ENCODE results near the gene TXNRD2. TPM values are rescaled to one million over a fixed set of nuclear protein-coding genes. Genes with fewer than 3 reads are reported as not detected.

The TXNRD2 gene
- total and polyA plus RNA-seq, 10 of the 15 experiments (the other 5 are each of a cell fraction or from before 2014, with no cell fraction given) = 1.6 to 26.0 (median 13.9) TPM

DNA sequence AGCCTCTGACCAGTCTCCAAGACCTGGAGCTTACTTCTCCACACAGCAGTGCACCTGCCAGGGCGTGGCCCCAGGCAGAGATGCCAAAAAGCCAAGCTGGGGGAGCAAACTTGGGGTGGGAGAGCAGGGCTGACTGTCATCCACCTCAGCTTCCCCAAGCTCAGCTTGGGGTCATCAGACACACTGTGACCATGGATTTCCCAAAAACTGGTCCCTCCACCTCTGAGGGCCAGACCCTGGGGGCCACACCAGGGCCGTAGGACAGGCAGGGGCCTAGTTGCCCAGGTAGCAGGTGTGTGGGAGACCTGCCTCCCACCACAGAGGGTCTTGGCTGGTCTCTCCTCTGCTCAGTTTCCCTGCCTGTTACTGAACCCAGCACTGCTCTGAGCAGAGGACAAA, 44.4 kb upstream of the TXNRD2 start:
- SMC1A ChIA-PET (ENCODE audit: uncharacterized antibody, unreplicated experiment) = no interaction called here
- RAD21 ChIA-PET (ENCODE audit: unreplicated experiment) = interaction anchor here (1.4 kb wide), 1 partner anchor 27 kb away, joined by 3 read pairs; no protein-coding TSS in a partner anchor
- no peak for TF ChIP-seq TARDBP (IDR thresholded peaks at IDR 0.05; ENCODE audit: borderline replicate concordance)
- no peak for TF ChIP-seq MEF2A (IDR thresholded peaks at IDR 0.05; ENCODE audit: insufficient read depth, low read depth, low read length)
- no peak for TF ChIP-seq BACH1 (IDR thresholded peaks at IDR 0.05; ENCODE audit: borderline replicate concordance)
- TF ChIP-seq ASH2L (IDR thresholded peaks at IDR 0.05; ENCODE audit: borderline replicate concordance, low read depth) = no peak
- TF ChIP-seq NFYB (IDR thresholded peaks at IDR 0.05; ENCODE audit: insufficient read depth, low read depth, low read length) = no peak
- TF ChIP-seq SUZ12 (IDR thresholded peaks at IDR 0.05; ENCODE audit: unreplicated experiment) = no peak
- TF ChIP-seq STAT1 (conservative IDR thresholded peaks at IDR 0.05) = no peak
- TF ChIP-seq GATAD2B (conservative IDR thresholded peaks at IDR 0.05; ENCODE audit: low read depth) = no peak
- no peak for TF ChIP-seq RBBP5 (conservative IDR thresholded peaks at IDR 0.05)
- no peak for TF ChIP-seq SMAD1 (IDR thresholded peaks at IDR 0.05; ENCODE audit: low read depth, partially characterized antibody)
- no peak for TF ChIP-seq MXI1 (IDR thresholded peaks at IDR 0.05; ENCODE audit: low read depth, low read length)
- no peak for TF ChIP-seq WRNIP1 (IDR thresholded peaks at IDR 0.05; ENCODE audit: borderline replicate concordance, low read depth, low read length)
- no peak for TF ChIP-seq STAT3 (IDR thresholded peaks at IDR 0.05; ENCODE audit: low read depth, low read length)
- TF ChIP-seq SIX5 (IDR thresholded peaks at IDR 0.05; ENCODE audit: low read depth, low read length, severe bottlenecking) = no peak
- TF ChIP-seq SMAD5 (IDR thresholded peaks at IDR 0.05; ENCODE audit: low read depth) = no peak
- no peak for TF ChIP-seq FOS (IDR thresholded peaks at IDR 0.05; ENCODE audit: borderline replicate concordance, extremely low read depth, insufficient read length)
- in situ Hi-C loops (cut with MboI) (no loop called here), intact Hi-C loops (cut with micrococcal nuclease; ENCODE audit: unreplicated experiment) (no loop called here)
- Histone ChIP-seq H3K9ac (ENCODE audit: control insufficient read depth, insufficient read depth, low read length) (no peak overlapping the region), H3K4me2 (ENCODE audit: control insufficient read depth, insufficient read depth) (no peak overlapping the region), H3K4me1 (ENCODE audit: control insufficient read depth, insufficient read depth, low read length) (no peaks in the 10 kb centered on the region), H3K27ac (ENCODE audit: control insufficient read depth, insufficient read depth) (no peak overlapping the region), H3K27me3 (replicated peaks in 1 of 2; ENCODE audit: control insufficient read depth in 2 of 2, insufficient read depth in 2 of 2, low read length in 1 of 2) (peaks cover 0 to 2% of the 10 kb centered on the region in 2 experiments; a peak in 1 of 4 replicates), H4K20me1 (ENCODE audit: control insufficient read depth, insufficient read depth) (no peaks in the 10 kb centered on the region), H3K79me2 (ENCODE audit: control insufficient read depth, insufficient read depth, low read length) (no peaks in the 10 kb centered on the region), H3K9me3 (replicated peaks; ENCODE audit: control insufficient read depth, insufficient read depth, low read length) (no peaks in the 10 kb centered on the region), H3K4me3 (no peak overlapping the region), H2AFZ (ENCODE audit: control insufficient read depth, low read depth, low read length) (no peak overlapping the region), H3K36me3 (ENCODE audit: control insufficient read depth in 2 of 2, insufficient read depth in 2 of 2, low read length in 1 of 2) (no peaks in the 10 kb centered on the region)
- POLR2A ChIA-PET = no interaction called here
- CTCF ChIA-PET = no interaction called here
- FAIRE-seq (no peak), ATAC-seq (no peak), DNase-seq (ENCODE audit: low read depth, low spot score) (no peak)
- WGBS (ENCODE audit: insufficient coverage, insufficient replicate concordance, low lambda C conversion rate, missing lambda C conversion rate) = 47% methylated on average over 2 of the region's 2 CpGs
- BruUV-seq (replicated peaks) = no TSS peak
